K562 (cell line): ENCODE measurements around the gene SMAP2. TPM values are rescaled to one million over a fixed set of nuclear protein-coding genes. Genes with fewer than 3 reads are reported as not detected.

Experiments used
- CCAR2 ChIP-seq: fragments of 200-400 bp; formaldehyde crosslinking; IDR thresholded peaks from 2 replicates; pipeline ENCODE4 v1.6.1; 2017; ENCODE audit warnings: mild to moderate bottlenecking, low read depth, low read length
- CEBPB ChIP-seq: fragments of 450-650 bp; IDR thresholded peaks from 2 replicates; pipeline ENCODE4 v1.6.1; 2016; ENCODE audit warnings: missing genetic modification characterization, missing compliant biosample characterization
- CHCHD3 ChIP-seq: fragments of 250-450 bp; sonication (Bioruptor Pico); IDR thresholded peaks from 2 replicates; pipeline ENCODE4 v2.1.2; 2022; ENCODE audit warnings: mild to moderate bottlenecking
- CHD1 ChIP-seq: fragments of 200-600 bp; sonication (generic); IDR thresholded peaks from one replicate; pipeline ENCODE4 v1.6.1; 2012; ENCODE audit warnings: mild to moderate bottlenecking, moderate library complexity, low read length, inconsistent platforms
- CSDE1 ChIP-seq, 2 experiments: fragments of 450-650 bp; IDR thresholded peaks; 2 replicates each; pipeline ENCODE4 v1.6.1; 2016; ENCODE audit warnings: mild to moderate bottlenecking in 1 of 2
- E2F3 ChIP-seq: fragments of 250-450 bp; sonication (Bioruptor Pico); IDR thresholded peaks from 2 replicates; pipeline ENCODE4 v1.4.0; 2020; ENCODE audit warnings: mild to moderate bottlenecking
- EHMT2 ChIP-seq: fragments of 450-650 bp; IDR thresholded peaks from 2 replicates; pipeline ENCODE4 v1.6.1; 2018; ENCODE audit warnings: antibody characterized with exemption
- EP400 ChIP-seq: fragments of 450-650 bp; IDR thresholded peaks from 2 replicates; pipeline ENCODE4 v1.6.1; 2017; ENCODE audit warnings: antibody characterized with exemption, mild to moderate bottlenecking, moderate library complexity
- ETS1 ChIP-seq: conservative IDR thresholded peaks from 2 replicates; pipeline ENCODE4 v1.6.1; 2011; ENCODE audit warnings: low read depth, mild to moderate bottlenecking, low read length; ENCODE audit not compliant: control insufficient read depth
- FOXM1 ChIP-seq, 2 experiments: fragments of 450-650 bp in 1 of 2; sonication (generic) in 1 of 2; formaldehyde crosslinking in 1 of 2; IDR thresholded peaks; 2 replicates each; pipeline versions ENCODE4 v1.6.1 to v1.9.0; 2017 to 2022; ENCODE audit warnings: low read depth in 2 of 2, mild to moderate bottlenecking in 2 of 2, missing genetic modification reagents in 1 of 2, moderate library complexity in 1 of 2
- HNRNPK ChIP-seq: fragments of 200-400 bp; formaldehyde crosslinking; IDR thresholded peaks from one replicate; pipeline ENCODE4 v1.6.1; 2018; ENCODE audit warnings: mild to moderate bottlenecking, low read depth, low read length; ENCODE audit not compliant: poor library complexity, severe bottlenecking
- HNRNPL ChIP-seq: fragments of 200-400 bp; formaldehyde crosslinking; IDR thresholded peaks from 2 replicates; pipeline ENCODE4 v1.6.1; 2017; ENCODE audit warnings: low read depth, mild to moderate bottlenecking, low read length
- KDM4B ChIP-seq, 2 experiments: fragments of 450-650 bp in 1 of 2; sonication (generic) in 1 of 2; IDR thresholded peaks; 2 replicates each; pipeline ENCODE4 v1.6.1; 2016 to 2017; ENCODE audit warnings: borderline replicate concordance in 2 of 2, antibody characterized with exemption in 1 of 2, low read depth in 1 of 2, mild to moderate bottlenecking in 1 of 2
- KHSRP ChIP-seq: fragments of 450-650 bp; IDR thresholded peaks from 2 replicates; pipeline ENCODE4 v1.6.1; 2017
- NFRKB ChIP-seq: fragments of 450-650 bp; IDR thresholded peaks from 2 replicates; pipeline ENCODE4 v1.6.1; 2016; ENCODE audit warnings: low read depth
- PHF8 ChIP-seq: fragments of 200-600 bp; sonication (generic); IDR thresholded peaks from 2 replicates; pipeline ENCODE4 v1.6.1; 2012; ENCODE audit warnings: mixed run types, mild to moderate bottlenecking, inconsistent platforms, low read length, moderate library complexity, borderline replicate concordance
- POLR2A ChIP-seq: fragments of 450-650 bp; conservative IDR thresholded peaks from 2 replicates; pipeline ENCODE4 v1.6.1; 2016
- PURB ChIP-seq: sonication (generic); formaldehyde crosslinking; IDR thresholded peaks from 2 replicates; pipeline ENCODE4 v1.9.0; 2021; ENCODE audit warnings: low read depth, mild to moderate bottlenecking, missing genetic modification reagents
- RHOXF2B ChIP-seq: fragments of 250-450 bp; sonication (Bioruptor Pico); conservative IDR thresholded peaks from 2 replicates; pipeline ENCODE4 v1.5.1; 2021
- SPI1 ChIP-seq: IDR thresholded peaks from 2 replicates; pipeline ENCODE4 v1.6.1; 2011; ENCODE audit warnings: low read depth, low read length, control low read depth, borderline replicate concordance
- ZNF134 ChIP-seq: fragments of 250-450 bp; sonication (Bioruptor Pico); conservative IDR thresholded peaks from 2 replicates; pipeline ENCODE4 v1.4.0; 2020
- ZNF174 ChIP-seq: fragments of 250-450 bp; sonication (Bioruptor Pico); IDR thresholded peaks from 2 replicates; pipeline ENCODE4 v1.4.0; 2020; ENCODE audit warnings: mild to moderate bottlenecking
- ZNF384 ChIP-seq: IDR thresholded peaks from 2 replicates; pipeline ENCODE4 v1.6.1; 2012; ENCODE audit warnings: low read depth, low read length, improper control_type of control experiment
- ZNF408 ChIP-seq: fragments of 250-450 bp; sonication (Bioruptor Pico); IDR thresholded peaks from 2 replicates; pipeline ENCODE4 v1.4.0; 2020; ENCODE audit warnings: low read depth, mild to moderate bottlenecking, moderate library complexity
- polyA plus RNA-seq, 8 experiments: library from polyadenylated mRNA; depleted of rRNA in 4 of 8; stranded (reverse) in 5 of 8; unstranded in 3 of 8; fragments of >200 nt; fragmentation: Nextera tagmentation in 2 of 8; fragmentation: Illumina TruSeq in 1 of 8; extraction: Ambion mirVana in 2 of 8; extraction: Trizol in 1 of 8; gene quantifications; 2 replicates each; pipeline versions ENCODE4 v1.2.1 to v1.2.3, GENCODE V29; 2011 to 2014; ENCODE audit warnings: inconsistent platforms in 1 of 8, missing spikeins in 1 of 8
- total RNA-seq, 7 experiments: library from RNA; depleted of rRNA in 6 of 7; stranded (reverse); fragments of >200 nt in 6 of 7; fragmentation: Illumina TruSeq in 2 of 7; extraction: Trizol in 2 of 7; gene quantifications; 2 replicates each; pipeline versions ENCODE4 v1.2.1 to v1.2.3, GENCODE V29; 2011 to 2021; ENCODE audit warnings: low replicate concordance in 1 of 7
- TF ChIP-seq, protein P1 (sequence below): fragments of 450-650 bp; IDR thresholded peaks from 2 replicates; pipeline ENCODE4 v1.7.0; 2016; ENCODE audit warnings: borderline replicate concordance
- TF ChIP-seq, protein P2 (sequence below): fragments of 250-450 bp; sonication (Bioruptor Pico); IDR thresholded peaks from 2 replicates; pipeline ENCODE4 v1.5.1; 2021; ENCODE audit warnings: mild to moderate bottlenecking

SMAP2 gene
- total and polyA plus RNA-seq, 9 of the 15 experiments (the other 6 are each of a cell fraction or from before 2014, with no cell fraction given) = 38.7 to 212 (median 94.1) TPM

DNA sequence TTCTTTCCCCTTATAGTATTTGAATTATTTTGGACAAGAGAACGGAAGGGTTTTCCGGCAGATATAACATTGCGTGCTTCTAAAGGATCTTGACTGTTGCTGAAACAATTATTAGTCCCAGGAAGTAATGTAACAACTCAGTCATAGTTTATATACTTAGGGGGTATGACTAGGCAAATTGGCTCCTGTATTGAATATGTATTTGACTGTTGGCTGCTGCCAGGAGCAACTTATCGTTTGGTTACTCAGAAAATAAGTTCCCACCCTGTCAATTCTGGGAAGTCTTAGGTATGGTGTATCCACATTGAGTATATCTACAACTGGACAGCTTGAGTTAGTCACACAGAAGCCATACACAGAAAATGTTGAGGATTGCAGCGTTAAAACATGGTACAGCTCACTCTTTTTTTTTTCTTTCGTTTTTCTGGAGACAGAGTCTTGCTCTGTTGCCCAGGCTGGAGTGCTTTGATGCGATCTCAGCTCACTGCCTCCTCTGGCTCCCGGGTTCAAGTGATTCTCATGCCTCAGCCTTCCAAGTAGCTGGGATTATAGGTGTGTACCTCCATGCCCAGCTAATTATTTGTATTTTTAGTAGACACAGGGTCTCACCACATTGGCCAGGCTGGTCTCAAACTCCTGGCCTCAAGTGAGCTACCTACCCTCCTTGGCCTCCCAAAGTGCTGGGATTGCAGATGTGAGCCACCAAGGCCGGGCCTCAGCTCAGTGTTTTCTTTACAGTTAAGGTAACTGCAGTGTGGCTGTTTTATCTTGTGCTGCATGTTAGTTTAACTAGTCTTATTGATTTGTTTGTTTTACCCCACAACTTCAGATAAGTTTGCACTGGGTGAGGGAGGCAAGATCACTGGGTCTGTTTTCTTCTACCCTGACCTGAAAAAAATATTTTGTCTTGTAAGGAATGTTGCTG is 10.2 kb downstream of the SMAP2 start (continued):
- TF ChIP-seq, protein P1, sequence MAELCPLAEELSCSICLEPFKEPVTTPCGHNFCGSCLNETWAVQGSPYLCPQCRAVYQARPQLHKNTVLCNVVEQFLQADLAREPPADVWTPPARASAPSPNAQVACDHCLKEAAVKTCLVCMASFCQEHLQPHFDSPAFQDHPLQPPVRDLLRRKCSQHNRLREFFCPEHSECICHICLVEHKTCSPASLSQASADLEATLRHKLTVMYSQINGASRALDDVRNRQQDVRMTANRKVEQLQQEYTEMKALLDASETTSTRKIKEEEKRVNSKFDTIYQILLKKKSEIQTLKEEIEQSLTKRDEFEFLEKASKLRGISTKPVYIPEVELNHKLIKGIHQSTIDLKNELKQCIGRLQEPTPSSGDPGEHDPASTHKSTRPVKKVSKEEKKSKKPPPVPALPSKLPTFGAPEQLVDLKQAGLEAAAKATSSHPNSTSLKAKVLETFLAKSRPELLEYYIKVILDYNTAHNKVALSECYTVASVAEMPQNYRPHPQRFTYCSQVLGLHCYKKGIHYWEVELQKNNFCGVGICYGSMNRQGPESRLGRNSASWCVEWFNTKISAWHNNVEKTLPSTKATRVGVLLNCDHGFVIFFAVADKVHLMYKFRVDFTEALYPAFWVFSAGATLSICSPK = 0 out of 2 replicates have a peak, but pooled peaks have one; percentile 18
- TF ChIP-seq NFRKB (peak; percentile 44), ETS1 (no peak), E2F3 (no peak), KDM4B (IDR thresholded peaks at IDR 0.05; ENCODE audit: borderline replicate concordance in 2 of 2, low read depth in 1 of 2) (no peak), ZNF174 (CRISPR knock-in tag) (no peak), ZNF384 (peak; percentile 78), CEBPB (tag) (no peak), PHF8 (no peak; the same call in 1 of the 2 replicates), SPI1 (no peak), FOXM1 (IDR thresholded peaks at IDR 0.05; ENCODE audit: low read depth) (no peak; the same call in 1 of the 2 replicates), FOXM1 (CRISPR knock-in tag; IDR thresholded peaks at IDR 0.05; ENCODE audit: low read depth) (no peak), ZNF134 (no peak), POLR2A (peak; percentile 58; the same call in 1 of the 2 replicates), RHOXF2B (CRISPR knock-in tag) (no peak), ZNF408 (no peak), PURB (CRISPR knock-in tag) (no peak), HNRNPL (no peak), EP400 (peak; percentile 47; the same call in 1 of the 2 replicates), CSDE1 (IDR thresholded peaks at IDR 0.05) (no peak), HNRNPK (no peak), CHCHD3 (CRISPR knock-in tag) (no peak), KHSRP (no peak), EHMT2 (peak; percentile 67), CCAR2 (no peak), CHD1 (no peak)
- TF ChIP-seq, protein P2, sequence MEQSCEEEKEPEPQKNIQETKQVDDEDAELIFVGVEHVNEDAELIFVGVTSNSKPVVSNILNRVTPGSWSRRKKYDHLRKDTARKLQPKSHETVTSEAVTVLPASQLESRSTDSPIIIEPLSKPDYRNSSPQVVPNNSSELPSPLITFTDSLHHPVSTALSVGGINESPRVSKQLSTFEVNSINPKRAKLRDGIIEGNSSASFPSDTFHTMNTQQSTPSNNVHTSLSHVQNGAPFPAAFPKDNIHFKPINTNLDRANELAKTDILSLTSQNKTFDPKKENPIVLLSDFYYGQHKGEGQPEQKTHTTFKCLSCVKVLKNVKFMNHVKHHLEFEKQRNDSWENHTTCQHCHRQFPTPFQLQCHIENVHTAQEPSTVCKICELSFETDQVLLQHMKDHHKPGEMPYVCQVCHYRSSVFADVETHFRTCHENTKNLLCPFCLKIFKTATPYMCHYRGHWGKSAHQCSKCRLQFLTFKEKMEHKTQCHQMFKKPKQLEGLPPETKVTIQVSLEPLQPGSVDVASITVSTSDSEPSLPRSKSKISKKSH (CRISPR knock-in tag) = no peak
